ENCODE measurements around the gene GORASP2. TPM values are rescaled to one million over a fixed set of nuclear protein-coding genes. Genes with fewer than 3 reads are reported as not detected.
"Not testable (repeated sequence)": the region's sequence is repeated elsewhere in the genome, so short reads cannot be mapped to it uniquely, and the experiment has no call there.

GORASP2 gene
- total RNA-seq, 1 experiment from 2014 or later, result 97.7 TPM

- H4K5ac ChIP-seq (ENCODE audit: insufficient read length, low read depth, low read length), result no peak overlapping the region
- no peaks in the 10 kb centered on the region for H3K27me3 ChIP-seq (ENCODE audit: insufficient read depth, low read length)
- no peak overlapping the region for H3K23ac ChIP-seq (ENCODE audit: insufficient read length, low read depth, low read length)
- H2AFZ ChIP-seq (ENCODE audit: low read length), result no peak overlapping the region
- no peak overlapping the region for H4K91ac ChIP-seq (ENCODE audit: insufficient read length, low read depth, low read length)
- DNase-seq, result no peak
- H3K9me3 ChIP-seq (ENCODE audit: control insufficient read depth, low read depth, low read length), result no peaks in the 10 kb centered on the region
- H2BK15ac ChIP-seq (ENCODE audit: low read depth, low read length), result no peak overlapping the region
- no peak overlapping the region for H2BK5ac ChIP-seq (ENCODE audit: insufficient read length, low read length)
- no peak overlapping the region for H3K14ac ChIP-seq (ENCODE audit: insufficient read depth, low read length)
- no peak overlapping the region for H3K4ac ChIP-seq (ENCODE audit: low read depth, low read length)
- H4K20me1 ChIP-seq (ENCODE audit: control insufficient read depth, insufficient read depth, insufficient read length), result no peaks in the 10 kb centered on the region
- Mint-ChIP-seq H3K36me3 (ENCODE audit: insufficient read depth in 1 of 3, low read depth in 3 of 3) (peaks cover 9 to 32% (median 16%) of the 10 kb centered on the region in 3 experiments), H3K4me1 (no peaks in the 10 kb centered on the region), H3K27me3 (ENCODE audit: low read depth) (peaks cover 7% of the 10 kb centered on the region), H3K9me3 (peaks cover 34 to 42% of the 10 kb centered on the region in 2 experiments), H3K4me3 (no peak overlapping the region), H3K27ac (no peak overlapping the region)
- H3K9ac ChIP-seq (ENCODE audit: extremely low read depth, insufficient read length, low read length), result no peak overlapping the region
- no peaks in the 10 kb centered on the region for H3K79me1 ChIP-seq (ENCODE audit: insufficient read depth, low read depth, low read length, poor library complexity, severe bottlenecking)
- no peak overlapping the region for H3K56ac ChIP-seq (ENCODE audit: insufficient read length, low read depth, low read length)
- H3K4me2 ChIP-seq (ENCODE audit: insufficient read depth, insufficient read length, low read length), result no peak overlapping the region
- no CpG with 5 or more reads among the region's 5 CpGs for WGBS (ENCODE audit: extremely low coverage, insufficient read length, low lambda C conversion rate)
- H3K18ac ChIP-seq (ENCODE audit: insufficient read length, low read depth, low read length), result no peak overlapping the region
- no peak for TF ChIP-seq CTCF (conservative IDR thresholded peaks at IDR 0.05)
- no peak overlapping the region for H2AK5ac ChIP-seq (ENCODE audit: insufficient read length, low read length)
- H3K27ac ChIP-seq (ENCODE audit: insufficient read length, low read depth, low read length), result no peak overlapping the region
- no peaks in the 10 kb centered on the region for H3K79me2 ChIP-seq (ENCODE audit: insufficient read depth, low read length)
- no peak overlapping the region for H3T11ph ChIP-seq (ENCODE audit: low read length)
- no peak overlapping the region for H2BK20ac ChIP-seq (ENCODE audit: low read depth, low read length, poor library complexity, severe bottlenecking)
- no peaks in the 10 kb centered on the region for H3K23me2 ChIP-seq (ENCODE audit: insufficient read length, low read depth, low read length, poor library complexity, severe bottlenecking)
- no peaks in the 10 kb centered on the region for H3K4me1 ChIP-seq (ENCODE audit: insufficient read depth, low read length)
- H4K8ac ChIP-seq (replicated peaks; ENCODE audit: insufficient read length, low read depth, low read length), result no peak overlapping the region
- no peak overlapping the region for H2BK120ac ChIP-seq (ENCODE audit: low read depth, low read length, poor library complexity, severe bottlenecking)
- no peak overlapping the region for H2BK12ac ChIP-seq (ENCODE audit: insufficient read length, low read depth, low read length)
Measured at GRCh38 chr2:170911314-170911889, 17.7 kb upstream of the GORASP2 start.

DNA sequence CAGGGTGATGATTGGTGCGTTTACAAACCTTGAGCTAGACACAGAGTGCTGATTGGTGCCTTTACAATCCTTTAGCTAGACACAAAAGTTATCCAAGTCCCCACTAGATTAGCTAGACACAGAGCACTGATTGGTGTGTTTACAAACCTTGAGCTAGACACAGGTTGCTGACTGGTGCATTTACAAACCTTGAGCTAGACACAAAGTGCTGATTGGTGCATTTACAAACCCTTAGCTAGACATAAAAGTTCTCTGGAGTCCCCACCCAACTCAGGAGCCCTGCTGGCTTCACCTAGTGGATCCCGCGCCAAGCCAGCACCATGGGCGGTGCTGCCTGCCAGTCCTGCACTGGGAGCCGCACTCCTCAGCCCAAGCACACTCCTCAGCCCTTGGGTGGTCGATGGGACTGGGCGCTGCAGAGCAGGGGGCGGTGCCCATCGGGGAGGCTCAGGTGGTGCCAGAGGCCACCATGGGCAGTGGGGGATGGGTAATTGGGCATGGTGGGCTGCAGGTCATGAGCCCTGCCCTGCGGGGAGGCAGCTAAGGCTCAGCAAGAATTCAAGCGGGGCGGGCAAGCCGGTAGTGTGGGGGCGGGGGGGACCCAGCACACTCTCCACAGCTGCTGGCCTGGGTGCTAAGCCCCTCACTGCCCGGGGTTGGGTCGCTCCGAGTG is 13.9 kb upstream of the GORASP2 start:
- H2BK15ac ChIP-seq (ENCODE audit: low read depth, low read length); H3K4me3 Mint-ChIP-seq; H2BK5ac ChIP-seq (ENCODE audit: insufficient read length, low read length); H3K4ac ChIP-seq (ENCODE audit: low read depth, low read length); H3K27me3 Mint-ChIP-seq (ENCODE audit: low read depth); H3K56ac ChIP-seq (ENCODE audit: insufficient read length, low read depth, low read length); H3K9ac ChIP-seq (ENCODE audit: extremely low read depth, insufficient read length, low read length); H2BK12ac ChIP-seq (ENCODE audit: insufficient read length, low read depth, low read length); H2BK20ac ChIP-seq (ENCODE audit: low read depth, low read length, poor library complexity, severe bottlenecking); H2AK5ac ChIP-seq (ENCODE audit: insufficient read length, low read length); H3T11ph ChIP-seq (ENCODE audit: low read length); H4K8ac ChIP-seq (replicated peaks; ENCODE audit: insufficient read length, low read depth, low read length); H4K5ac ChIP-seq (ENCODE audit: insufficient read length, low read depth, low read length); H3K27me3 ChIP-seq (ENCODE audit: insufficient read depth, low read length); DNase-seq; H3K4me1 Mint-ChIP-seq; H3K23ac ChIP-seq (ENCODE audit: insufficient read length, low read depth, low read length); H3K27ac Mint-ChIP-seq; H2BK120ac ChIP-seq (ENCODE audit: low read depth, low read length, poor library complexity, severe bottlenecking); H3K14ac ChIP-seq (ENCODE audit: insufficient read depth, low read length); H4K20me1 ChIP-seq (ENCODE audit: control insufficient read depth, insufficient read depth, insufficient read length); H3K79me1 ChIP-seq (ENCODE audit: insufficient read depth, low read depth, low read length, poor library complexity, severe bottlenecking); H3K27ac ChIP-seq (ENCODE audit: insufficient read length, low read depth, low read length); H3K23me2 ChIP-seq (ENCODE audit: insufficient read length, low read depth, low read length, poor library complexity, severe bottlenecking); H4K91ac ChIP-seq (ENCODE audit: insufficient read length, low read depth, low read length); H3K4me1 ChIP-seq (ENCODE audit: insufficient read depth, low read length); H3K4me2 ChIP-seq (ENCODE audit: insufficient read depth, insufficient read length, low read length); H3K79me2 ChIP-seq (ENCODE audit: insufficient read depth, low read length); H2AFZ ChIP-seq (ENCODE audit: low read length); H3K18ac ChIP-seq (ENCODE audit: insufficient read length, low read depth, low read length): not testable (repeated sequence)
- peaks cover 23% of the 10 kb centered on the region for H3K9me3 ChIP-seq (ENCODE audit: control insufficient read depth, low read depth, low read length)
- no CpG with 5 or more reads among the region's 17 CpGs for WGBS (ENCODE audit: extremely low coverage, insufficient read length, low lambda C conversion rate)
- peaks cover 26 to 52% (median 29%) of the 10 kb centered on the region in 3 experiments for H3K36me3 Mint-ChIP-seq (ENCODE audit: insufficient read depth in 1 of 3, low read depth in 3 of 3)
- H3K9me3 Mint-ChIP-seq, result peaks cover 54 to 57% of the 10 kb centered on the region in 2 experiments

Measured in H9 (cell line).